OCI-LY7 (cell line): ENCODE data around the gene BOK. TPM values are rescaled to one million over a fixed set of nuclear protein-coding genes. Genes with fewer than 3 reads are reported as not detected.

ENCODE experiments used
- BruUV-seq: library from RNA; stranded (reverse); fragments of 400-500 nt; replicated peaks from 2 replicates; lab custom pipeline; 2021; lab: Mats Ljungman, UMichigan
- CTCF ChIA-PET: fragments of 300-600 bp; sonication (Branson Sonifier 250); formaldehyde crosslinking; loops from one replicate; lab custom pipeline; 2022; ENCODE audit warnings: antibody characterized with exemption; ENCODE audit not compliant: unreplicated experiment; lab: Charles Lee
- POLR2A ChIA-PET: fragments of 300-600 bp; sonication (Branson Sonifier 250); formaldehyde crosslinking; loops from one replicate; lab custom pipeline; 2022; ENCODE audit warnings: antibody characterized with exemption; lab: Charles Lee
- DNase-seq: peaks from one replicate; pipeline ENCODE4 v3.0.0-alpha.2; 2015; ENCODE audit warnings: low spot score
- H2AFZ ChIP-seq: fragments of 200-600 bp; sonication (generic), shearing (Covaris generic); 2 replicates; pipeline ENCODE4 v1.6.1; 2014; ENCODE audit warnings: mild to moderate bottlenecking, antibody characterized with exemption, low read length, moderate library complexity
- H3K27ac ChIP-seq: fragments of 200-600 bp; sonication (generic); 2 replicates; pipeline ENCODE4 v1.5.1; 2014; ENCODE audit warnings: mixed run types, low read depth, mild to moderate bottlenecking, moderate library complexity, low read length, inconsistent platforms; ENCODE audit not compliant: poor library complexity, severe bottlenecking
- H3K36me3 ChIP-seq: fragments of 200-600 bp; sonication (generic); 2 replicates; pipeline ENCODE4 v1.6.1; 2014; ENCODE audit warnings: mild to moderate bottlenecking, antibody characterized with exemption, low read length, moderate library complexity, mixed read lengths; ENCODE audit not compliant: insufficient read depth
- H3K4me1 ChIP-seq: fragments of 200-600 bp; sonication (generic); 2 replicates; pipeline ENCODE4 v1.5.1; 2014; ENCODE audit warnings: mild to moderate bottlenecking, low read length; ENCODE audit not compliant: insufficient read depth, poor library complexity, severe bottlenecking
- H3K4me2 ChIP-seq: fragments of 200-600 bp; sonication (generic); 2 replicates; pipeline ENCODE4 v1.6.1; 2014; ENCODE audit warnings: mild to moderate bottlenecking, low read length
- H3K4me3 ChIP-seq: fragments of 200-600 bp; sonication (generic); 2 replicates; pipeline ENCODE4 v1.5.1; 2014; ENCODE audit warnings: mild to moderate bottlenecking, low read depth, low read length; ENCODE audit not compliant: poor library complexity, severe bottlenecking
- H3K79me2 ChIP-seq: fragments of 200-600 bp; sonication (generic); 2 replicates; pipeline ENCODE4 v1.6.1; 2016; ENCODE audit warnings: low read depth, mild to moderate bottlenecking, low read length, moderate library complexity, mixed read lengths; ENCODE audit not compliant: insufficient read depth
- H3K9me2 ChIP-seq: fragments of 200-600 bp; sonication (generic); 2 replicates; pipeline ENCODE4 v1.6.1; 2016; ENCODE audit warnings: mild to moderate bottlenecking, low read length, mixed read lengths; ENCODE audit not compliant: insufficient read depth
- H3K9me3 ChIP-seq: fragments of 200-600 bp; sonication (generic); 2 replicates; pipeline ENCODE4 v1.6.1; 2014; ENCODE audit warnings: mild to moderate bottlenecking, mixed run types, low read length, mixed read lengths
- H4K20me1 ChIP-seq: fragments of 200-600 bp; sonication (generic); 2 replicates; pipeline ENCODE4 v1.6.1; 2014; ENCODE audit warnings: mild to moderate bottlenecking, antibody characterized with exemption, low read length, moderate library complexity, mixed read lengths; ENCODE audit not compliant: insufficient read depth
- EZH2phosphoT487 ChIP-seq: fragments of 200-600 bp; sonication (generic); IDR thresholded peaks from 2 replicates; pipeline ENCODE4 v1.6.1; 2018; ENCODE audit warnings: low read depth, borderline replicate concordance, mild to moderate bottlenecking, mixed run types, antibody characterized with exemption, low read length, moderate library complexity, mixed read lengths
- intact Hi-C: fragments of 100-400 bp; cut with micrococcal nuclease; formaldehyde crosslinking; loops from one replicate; pipeline ENCODE4 v1.10.0; 2022; ENCODE audit not compliant: unreplicated experiment
- total RNA-seq, 2 experiments: library from RNA; depleted of rRNA in 1 of 2; stranded (reverse); fragments of >200 nt in 1 of 2; shearing (Covaris generic) in 1 of 2; gene quantifications; 2 replicates each; pipeline ENCODE4 v1.2.3, GENCODE V29; 2014 to 2022
- TF ChIP-seq, protein P1 (sequence below): fragments of 200-600 bp; sonication (generic); conservative IDR thresholded peaks from 2 replicates; pipeline ENCODE4 v1.5.1; 2014; ENCODE audit warnings: mild to moderate bottlenecking, antibody characterized with exemption, low read length, moderate library complexity, mixed read lengths

The BOK gene
- total RNA-seq, 2 experiments from 2014 or later = not detected

DNA sequence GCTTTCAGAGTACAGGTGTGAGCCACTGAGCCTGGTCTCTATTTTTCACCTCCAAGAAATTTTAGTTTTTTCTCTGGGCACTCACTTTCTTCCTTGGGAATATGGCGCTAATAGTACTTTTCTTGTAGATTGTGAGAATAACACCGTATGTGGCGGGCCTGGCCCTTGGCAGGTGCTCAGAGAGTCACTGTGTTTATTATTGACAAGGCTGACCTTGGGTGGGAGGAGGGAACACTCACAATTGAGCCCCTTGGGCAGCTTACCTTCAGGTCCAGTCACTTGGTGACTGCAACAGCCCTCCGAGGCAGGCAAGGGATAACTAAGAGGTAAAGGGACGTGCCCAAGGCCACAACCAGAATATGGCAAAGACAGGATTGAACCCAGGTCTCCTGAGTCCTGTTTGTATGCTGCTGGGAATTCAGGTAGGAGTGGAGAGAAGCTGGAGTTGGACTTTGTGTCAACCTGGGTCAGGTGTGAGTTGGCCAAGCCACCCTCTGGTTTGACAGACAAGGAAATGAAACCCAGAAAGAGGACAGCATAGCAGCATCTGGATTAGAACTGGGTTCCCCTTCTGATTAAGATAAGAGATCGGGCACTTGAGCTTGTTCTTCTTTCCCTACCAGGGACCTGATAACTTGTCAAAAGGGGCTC, 47.3 kb upstream of the BOK start:
- Histone ChIP-seq H3K9me3 (no peaks in the 10 kb centered on the region), H3K9me2 (no peaks in the 10 kb centered on the region), H2AFZ (no peak overlapping the region), H3K4me3 (no peak overlapping the region), H3K4me1 (peaks cover 18% of the 10 kb centered on the region), H3K36me3 (0 out of 2 replicates have a peak, but pooled peaks cover under 1% of the 10 kb centered on the region), H3K79me2 (peaks cover 8% of the 10 kb centered on the region), H3K27ac (no peak overlapping the region), H3K4me2 (no peak overlapping the region), H4K20me1 (no peaks in the 10 kb centered on the region)
- intact Hi-C loops = no loop called here
- ChIA-PET CTCF (no interaction called here), POLR2A (interaction anchor here (0.6 to 0.8 kb wide), 2 partner anchors 19 to 204 kb away, joined by 3 to 4 read pairs; no protein-coding TSS in a partner anchor)
- BruUV-seq = no TSS peak
- no peak for DNase-seq
- TF ChIP-seq, protein P1, sequence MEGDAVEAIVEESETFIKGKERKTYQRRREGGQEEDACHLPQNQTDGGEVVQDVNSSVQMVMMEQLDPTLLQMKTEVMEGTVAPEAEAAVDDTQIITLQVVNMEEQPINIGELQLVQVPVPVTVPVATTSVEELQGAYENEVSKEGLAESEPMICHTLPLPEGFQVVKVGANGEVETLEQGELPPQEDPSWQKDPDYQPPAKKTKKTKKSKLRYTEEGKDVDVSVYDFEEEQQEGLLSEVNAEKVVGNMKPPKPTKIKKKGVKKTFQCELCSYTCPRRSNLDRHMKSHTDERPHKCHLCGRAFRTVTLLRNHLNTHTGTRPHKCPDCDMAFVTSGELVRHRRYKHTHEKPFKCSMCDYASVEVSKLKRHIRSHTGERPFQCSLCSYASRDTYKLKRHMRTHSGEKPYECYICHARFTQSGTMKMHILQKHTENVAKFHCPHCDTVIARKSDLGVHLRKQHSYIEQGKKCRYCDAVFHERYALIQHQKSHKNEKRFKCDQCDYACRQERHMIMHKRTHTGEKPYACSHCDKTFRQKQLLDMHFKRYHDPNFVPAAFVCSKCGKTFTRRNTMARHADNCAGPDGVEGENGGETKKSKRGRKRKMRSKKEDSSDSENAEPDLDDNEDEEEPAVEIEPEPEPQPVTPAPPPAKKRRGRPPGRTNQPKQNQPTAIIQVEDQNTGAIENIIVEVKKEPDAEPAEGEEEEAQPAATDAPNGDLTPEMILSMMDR = no peak
- no peak for TF ChIP-seq EZH2phosphoT487

- Histone ChIP-seq H3K79me2 (no peaks in the 10 kb centered on the region), H2AFZ (peak overlapping the region; percentile 32; the same call in 1 of the 2 replicates)
Observed at GRCh38 chr2:241514553-241514952, 44.0 kb upstream of the BOK start.

More at GRCh38 chr2:241514553-241514952, 44.0 kb upstream of the BOK start:
- Histone ChIP-seq H3K4me3 (no peak overlapping the region), H3K4me2 (no peak overlapping the region), H3K36me3 (no peaks in the 10 kb centered on the region), H3K9me3 (no peaks in the 10 kb centered on the region), H4K20me1 (no peaks in the 10 kb centered on the region), H3K4me1 (no peaks in the 10 kb centered on the region), H3K27ac (no peak overlapping the region), H3K9me2 (no peaks in the 10 kb centered on the region)
- intact Hi-C loops = no loop called here
- no TSS peak for BruUV-seq
- no peak for DNase-seq
- TF ChIP-seq EZH2phosphoT487 = no peak
- TF ChIP-seq, protein P1 = no peak
- CTCF ChIA-PET = no interaction called here
- POLR2A ChIA-PET = no interaction called here
